CMK (cell line): ENCODE results near the gene SIDT1.

Experiments
- DNase-seq: peaks from one replicate; pipeline ENCODE4 v3.0.0-alpha.2; 2010; ENCODE audit warnings: low read depth

SIDT1 gene

GRCh38 chr3:113531826-113532697 lies at the start of gene SIDT1:
SIDT1 (plus strand) TSS chr3:113532555; CDS start chr3:113533022, 467 bp downstream.
- no peak for DNase-seq

GRCh38 chr3:113485161-113485609 lies 47.2 kb upstream of the SIDT1 start:
- no peak for DNase-seq

- DNase-seq = no peak
Observed at GRCh38 chr3:113495035-113495434, 37.3 kb upstream of the SIDT1 start.

- no peak for DNase-seq
Observed at GRCh38 chr3:113496924-113497323, 35.4 kb upstream of the SIDT1 start.

GRCh38 chr3:113498221-113499005 lies 33.9 kb upstream of the SIDT1 start:
- no peak for DNase-seq

- DNase-seq = no peak
Observed at GRCh38 chr3:113499081-113499480, 33.3 kb upstream of the SIDT1 start.

- no peak for DNase-seq
Observed at GRCh38 chr3:113501597-113501996, 30.8 kb upstream of the SIDT1 start.

GRCh38 chr3:113505867-113506266 lies 26.5 kb upstream of the SIDT1 start:
- no peak for DNase-seq

GRCh38 chr3:113507501-113508067 lies 24.8 kb upstream of the SIDT1 start:
- no peak for DNase-seq

- no peak for DNase-seq
Observed at GRCh38 chr3:113508966-113509365, 23.4 kb upstream of the SIDT1 start.

GRCh38 chr3:113514265-113514769 lies 18.0 kb upstream of the SIDT1 start:
- DNase-seq = no peak

- no peak for DNase-seq
Observed at GRCh38 chr3:113516115-113516505, 16.2 kb upstream of the SIDT1 start.

- DNase-seq = no peak
Observed at GRCh38 chr3:113521981-113522380, 10.4 kb upstream of the SIDT1 start.

GRCh38 chr3:113523241-113523640 lies 9.1 kb upstream of the SIDT1 start:
- DNase-seq = no peak

GRCh38 chr3:113532698-113533533 lies 561 bp downstream of the SIDT1 start:
- no peak for DNase-seq

GRCh38 chr3:113533534-113533892 lies 1.2 kb downstream of the SIDT1 start:
- DNase-seq = no peak

- DNase-seq = no peak
Observed at GRCh38 chr3:113534365-113534764, 2.0 kb downstream of the SIDT1 start.

GRCh38 chr3:113535898-113536297 lies 3.5 kb downstream of the SIDT1 start:
- peak; percentile 17 for DNase-seq

- no peak for DNase-seq
Observed at GRCh38 chr3:113536627-113537101, 4.3 kb downstream of the SIDT1 start.

GRCh38 chr3:113537155-113537554 lies 4.8 kb downstream of the SIDT1 start:
- no peak for DNase-seq

GRCh38 chr3:113541519-113541918 lies 9.2 kb downstream of the SIDT1 start:
- no peak for DNase-seq

GRCh38 chr3:113545594-113545993 lies 13.2 kb downstream of the SIDT1 start:
- DNase-seq = no peak
